Endothelial cell of umbilical vein (primary cell): ENCODE measurements around the gene NIN. TPM values are rescaled to one million over a fixed set of nuclear protein-coding genes. Genes with fewer than 3 reads are reported as not detected.

ENCODE experiments used
- BruUV-seq: library from RNA; stranded (reverse); fragments of 400-500 nt; replicated peaks from 2 replicates; lab custom pipeline; 2021; lab: Mats Ljungman, UMichigan
- CTCF ChIA-PET: fragments of 300-600, 350-600 bp; sonication (Branson Sonifier 250); formaldehyde crosslinking; loops from one replicate; lab custom pipeline; 2021; ENCODE audit warnings: antibody characterized with exemption, inconsistent platforms; lab: Charles Lee
- POLR2A ChIA-PET: fragments of 300-600, 350-600 bp; sonication (Branson Sonifier 250); formaldehyde crosslinking; loops from one replicate; lab custom pipeline; 2021; ENCODE audit warnings: antibody characterized with exemption, inconsistent platforms; lab: Charles Lee
- DNase-seq: peaks from one replicate; pipeline ENCODE4 v3.0.0-alpha.2; 2011; ENCODE audit warnings: low read depth, low spot score
- FAIRE-seq: peaks from 2 replicates; lab custom pipeline; 2011; peaks lifted over from hg19 to GRCh38; lab: Jason Lieb, UNC
- H2AFZ ChIP-seq: 2 replicates; pipeline ENCODE4 v1.6.0; 2012; ENCODE audit warnings: low read depth, low read length, control low read depth, inconsistent platforms
- H3K27ac ChIP-seq: 2 replicates; pipeline ENCODE4 v1.5.1; 2011; ENCODE audit warnings: low read depth, mild to moderate bottlenecking, control low read depth, low read length, moderate library complexity; ENCODE audit not compliant: insufficient read depth
- H3K27me3 ChIP-seq, 2 experiments: 2 replicates each; pipeline versions ENCODE4 v1.6.0 to v1.6.1; 2011; ENCODE audit warnings: low read length in 2 of 2, mixed read lengths in 1 of 2; ENCODE audit not compliant: control insufficient read depth in 2 of 2, insufficient read depth in 2 of 2
- H3K36me3 ChIP-seq, 2 experiments: 2 replicates in 1 of 2; 3 replicates in 1 of 2; pipeline ENCODE4 v1.5.1; 2011; ENCODE audit warnings: low read length in 2 of 2, mild to moderate bottlenecking in 1 of 2, moderate library complexity in 1 of 2; ENCODE audit not compliant: control insufficient read depth in 2 of 2, insufficient read depth in 2 of 2; ENCODE audit errors: extremely low read depth in 1 of 2
- H3K4me1 ChIP-seq: 3 replicates; pipeline ENCODE4 v1.5.1; 2011; ENCODE audit warnings: mild to moderate bottlenecking, low read length; ENCODE audit not compliant: control insufficient read depth, insufficient read depth; ENCODE audit errors: extremely low read depth
- H3K4me2 ChIP-seq: 2 replicates; pipeline ENCODE4 v1.6.1; 2011; ENCODE audit warnings: low read length, control low read depth, mixed read lengths; ENCODE audit not compliant: insufficient read depth
- H3K4me3 ChIP-seq, 3 experiments: fragments of 200-600 bp in 1 of 3; sonication (generic), shearing (Covaris generic) in 1 of 3; replicated peaks in 1 of 3; 2 replicates each; pipeline ENCODE4 v1.5.1; 2011 to 2016; ENCODE audit warnings: control low read depth in 3 of 3, low read length in 3 of 3, mild to moderate bottlenecking in 2 of 3, inconsistent platforms in 1 of 3, low read depth in 1 of 3, moderate library complexity in 1 of 3; ENCODE audit not compliant: insufficient read depth in 1 of 3
- H3K79me2 ChIP-seq: 2 replicates; pipeline ENCODE4 v1.6.0; 2012; ENCODE audit warnings: low read length, inconsistent platforms; ENCODE audit not compliant: control insufficient read depth, insufficient read depth
- H3K9ac ChIP-seq: replicated peaks from 2 replicates; pipeline ENCODE3; 2011; ENCODE audit warnings: low read length, control low read depth; ENCODE audit not compliant: insufficient read depth; ENCODE audit errors: extremely low read depth
- H3K9me1 ChIP-seq: replicated peaks from 3 replicates; pipeline ENCODE4 v1.6.0; 2011; ENCODE audit warnings: mild to moderate bottlenecking, low read length; ENCODE audit not compliant: control insufficient read depth, insufficient read depth; ENCODE audit errors: extremely low read depth
- H3K9me3 ChIP-seq: replicated peaks from 2 replicates; pipeline ENCODE4 v1.5.1; 2012; ENCODE audit warnings: low read length, inconsistent platforms; ENCODE audit not compliant: control insufficient read depth, insufficient read depth
- H4K20me1 ChIP-seq: replicated peaks from 2 replicates; pipeline ENCODE3; 2011; ENCODE audit warnings: mild to moderate bottlenecking, low read length; ENCODE audit not compliant: control insufficient read depth, insufficient read depth; ENCODE audit errors: extremely low read depth
- CTCF ChIP-seq, 2 donors: IDR thresholded peaks; 1 replicate in 1 of 2; 2 replicates in 1 of 2; pipeline ENCODE4 v1.5.1; 2011; ENCODE audit warnings: low read length in 2 of 2, mild to moderate bottlenecking in 2 of 2, moderate library complexity in 2 of 2, control low read depth in 1 of 2, inconsistent platforms in 1 of 2, low read depth in 1 of 2; ENCODE audit not compliant: insufficient read depth in 1 of 2; ENCODE audit errors: extremely low read depth in 1 of 2
- EZH2 ChIP-seq: IDR thresholded peaks from 2 replicates; pipeline ENCODE4 v1.6.1; 2012; ENCODE audit warnings: borderline replicate concordance, low read depth, mild to moderate bottlenecking, moderate library complexity, low read length, inconsistent platforms; ENCODE audit not compliant: severe bottlenecking
- FOS ChIP-seq: IDR thresholded peaks from 2 replicates; pipeline ENCODE4 v1.6.1; 2011; ENCODE audit warnings: mild to moderate bottlenecking, low read length, moderate library complexity, borderline replicate concordance; ENCODE audit not compliant: insufficient read depth
- GATA2 ChIP-seq: IDR thresholded peaks from 2 replicates; pipeline ENCODE4 v1.7.0; 2011; ENCODE audit warnings: low read depth, mild to moderate bottlenecking, moderate library complexity, mixed read lengths, low read length; ENCODE audit not compliant: insufficient read length, insufficient read depth
- JUN ChIP-seq: IDR thresholded peaks from 2 replicates; pipeline ENCODE4 v1.6.1; 2011; ENCODE audit warnings: borderline replicate concordance, low read depth; ENCODE audit not compliant: insufficient read length, insufficient read depth
- MAX ChIP-seq: IDR thresholded peaks from 2 replicates; pipeline ENCODE4 v1.6.1; 2011; ENCODE audit not compliant: insufficient read depth, insufficient read length
- MYC ChIP-seq: IDR thresholded peaks from one replicate; pipeline ENCODE4 v1.6.1; 2011; ENCODE audit warnings: mild to moderate bottlenecking, low read depth, low read length
- POLR2A ChIP-seq: IDR thresholded peaks from 2 replicates; pipeline ENCODE4 v1.6.1; 2012; ENCODE audit warnings: low read depth, mild to moderate bottlenecking, control low read depth, low read length
- POLR2AphosphoS5 ChIP-seq: IDR thresholded peaks from 2 replicates; pipeline ENCODE4 v1.6.1; 2012; ENCODE audit warnings: low read depth, mild to moderate bottlenecking, control low read depth, low read length, moderate library complexity; ENCODE audit not compliant: insufficient read depth
- dilution Hi-C: fragments of 300-500 bp; cut with MboI; formaldehyde crosslinking; loops from one replicate; pipeline ENCODE4 v1.15.0; 2019; ENCODE audit warnings: low sequenced_read_pairs; ENCODE audit not compliant: extremely low pct_ligation_motif_present
- intact Hi-C: fragments of 100-400 bp; cut with micrococcal nuclease; formaldehyde crosslinking; loops from one replicate; pipeline ENCODE4 v1.10.0; 2022
- polyA plus RNA-seq, 4 experiments: library from polyadenylated mRNA; depleted of rRNA in 3 of 4; stranded (reverse) in 3 of 4; unstranded in 1 of 4; fragments of >200 nt; gene quantifications; 2 replicates each; pipeline versions ENCODE4 v1.2.1 to v1.2.3, GENCODE V29; 2011 to 2012; ENCODE audit warnings: missing spikeins in 1 of 4
- total RNA-seq: library from RNA; stranded (reverse); gene quantifications from 2 replicates; pipeline ENCODE4 v1.2.3, GENCODE V29; 2021

NIN gene
- total and polyA plus RNA-seq, 2 donors (not counting 3 experiments of a cell fraction or from before 2014, with no cell fraction given): 7.1 to 76.3 TPM

- peak overlapping the region; percentile 71 for H3K27ac ChIP-seq
- H3K4me1 ChIP-seq: peaks cover 32% of the 10 kb centered on the region
- H3K79me2 ChIP-seq: no peaks in the 10 kb centered on the region
- DNase-seq: peak; percentile 53
- ChIA-PET CTCF (interaction anchor here (0.7 to 6.1 kb wide), 23 partner anchors 12 to 454 kb away, joined by 3 to 140 read pairs (median 5); partner anchors contain the start of genes MAP4K5 and NIN), POLR2A (interaction anchor here (1.1 kb wide), 1 partner anchor 85 kb away, joined by 3 read pairs; no protein-coding TSS in a partner anchor)
- peak; percentile 82 for FAIRE-seq
- intact Hi-C loops: loop anchor here (1.0 to 5.0 kb wide), 2 partner anchors 108 to 156 kb away; partner anchors contain the start of gene SAV1
- H2AFZ ChIP-seq: peak overlapping the region; percentile 5
- dilution Hi-C loops: no loop called here
- no peaks in the 10 kb centered on the region for H4K20me1 ChIP-seq
- no peaks in the 10 kb centered on the region for H3K9me1 ChIP-seq
- no peak overlapping the region for H3K4me3 ChIP-seq
- no peaks in the 10 kb centered on the region for H3K27me3 ChIP-seq
- peaks cover 12 to 18% of the 10 kb centered on the region in 2 experiments for H3K36me3 ChIP-seq
- peak overlapping the region; percentile 78 for H3K4me2 ChIP-seq
- H3K9ac ChIP-seq: peak overlapping the region; percentile 55
- no TSS peak for BruUV-seq
- H3K9me3 ChIP-seq: no peaks in the 10 kb centered on the region
- TF ChIP-seq EZH2: no peak
- TF ChIP-seq POLR2A: no peak
- TF ChIP-seq CTCF (IDR thresholded peaks at IDR 0.05; ENCODE audit: extremely low read depth in 1 of 2, insufficient read depth in 1 of 2, low read depth in 1 of 2, low read length in 2 of 2): no peak
- TF ChIP-seq FOS: peak; percentile 57
- no peak for TF ChIP-seq GATA2
- no peak for TF ChIP-seq POLR2AphosphoS5
- TF ChIP-seq JUN: peak; percentile 61
- no peak for TF ChIP-seq MAX
- TF ChIP-seq MYC: no peak
Observed at GRCh38 chr14:50775357-50775756, 55.6 kb downstream of the NIN start.
